Measurements from ENCODE around the gene NTSR2.

The NTSR2 gene

GRCh38 chr2:11624893-11625292, 45.1 kb downstream of the NTSR2 start:
- H3K27ac ChIP-seq, result no peak overlapping the region
- no peak for TF ChIP-seq CTCF (conservative IDR thresholded peaks at IDR 0.05)

- TF ChIP-seq CTCF (conservative IDR thresholded peaks at IDR 0.05), result no peak
- H3K27ac ChIP-seq, result peak overlapping the region; percentile 70; the same call in 1 of the 2 replicates
Measured at GRCh38 chr2:11622611-11623010, 47.4 kb downstream of the NTSR2 start.

- peak overlapping the region; percentile 70 for H3K27ac ChIP-seq
- TF ChIP-seq CTCF (conservative IDR thresholded peaks at IDR 0.05), result no peak
Measured at GRCh38 chr2:11621410-11621809, 48.6 kb downstream of the NTSR2 start.

- no peak for TF ChIP-seq CTCF (conservative IDR thresholded peaks at IDR 0.05)
- peak overlapping the region; percentile 70 for H3K27ac ChIP-seq
Measured at GRCh38 chr2:11618708-11619062, 51.3 kb downstream of the NTSR2 start.

GRCh38 chr2:11617984-11618707, 51.8 kb downstream of the NTSR2 start:
- TF ChIP-seq CTCF (conservative IDR thresholded peaks at IDR 0.05), result no peak
- H3K27ac ChIP-seq, result no peak overlapping the region

- no peak for TF ChIP-seq CTCF (conservative IDR thresholded peaks at IDR 0.05)
Measured at GRCh38 chr2:11617527-11617926, 52.5 kb downstream of the NTSR2 start.

GRCh38 chr2:11616851-11617415, 53.1 kb downstream of the NTSR2 start:
- H3K27ac ChIP-seq, result no peak overlapping the region
- no peak for TF ChIP-seq CTCF (conservative IDR thresholded peaks at IDR 0.05)

More at GRCh38 chr2:11617527-11617926, 52.5 kb downstream of the NTSR2 start:
- no peak overlapping the region for H3K27ac ChIP-seq

Data from VCaP (cell line).